ENCODE measurements around the gene LIPC.

LIPC gene

GRCh38 chr15:58441376-58442070 is 9.7 kb downstream of the LIPC start:
- no peak overlapping the region for H3K4me3 ChIP-seq (ENCODE audit: control insufficient read depth, low read depth, low read length)
- TF ChIP-seq, protein P1, sequence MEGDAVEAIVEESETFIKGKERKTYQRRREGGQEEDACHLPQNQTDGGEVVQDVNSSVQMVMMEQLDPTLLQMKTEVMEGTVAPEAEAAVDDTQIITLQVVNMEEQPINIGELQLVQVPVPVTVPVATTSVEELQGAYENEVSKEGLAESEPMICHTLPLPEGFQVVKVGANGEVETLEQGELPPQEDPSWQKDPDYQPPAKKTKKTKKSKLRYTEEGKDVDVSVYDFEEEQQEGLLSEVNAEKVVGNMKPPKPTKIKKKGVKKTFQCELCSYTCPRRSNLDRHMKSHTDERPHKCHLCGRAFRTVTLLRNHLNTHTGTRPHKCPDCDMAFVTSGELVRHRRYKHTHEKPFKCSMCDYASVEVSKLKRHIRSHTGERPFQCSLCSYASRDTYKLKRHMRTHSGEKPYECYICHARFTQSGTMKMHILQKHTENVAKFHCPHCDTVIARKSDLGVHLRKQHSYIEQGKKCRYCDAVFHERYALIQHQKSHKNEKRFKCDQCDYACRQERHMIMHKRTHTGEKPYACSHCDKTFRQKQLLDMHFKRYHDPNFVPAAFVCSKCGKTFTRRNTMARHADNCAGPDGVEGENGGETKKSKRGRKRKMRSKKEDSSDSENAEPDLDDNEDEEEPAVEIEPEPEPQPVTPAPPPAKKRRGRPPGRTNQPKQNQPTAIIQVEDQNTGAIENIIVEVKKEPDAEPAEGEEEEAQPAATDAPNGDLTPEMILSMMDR (conservative IDR thresholded peaks at IDR 0.05; ENCODE audit: control insufficient read depth, insufficient read depth, low read depth, low read length): no peak
- DNase-seq (ENCODE audit: low read depth): peak; percentile 96

- TF ChIP-seq, protein P1 (conservative IDR thresholded peaks at IDR 0.05; ENCODE audit: control insufficient read depth, insufficient read depth, low read depth, low read length): no peak
- DNase-seq (ENCODE audit: low read depth): peak; percentile 82
- H3K4me3 ChIP-seq (ENCODE audit: control insufficient read depth, low read depth, low read length): no peak overlapping the region
Measured at GRCh38 chr15:58442122-58442521, 10.3 kb downstream of the LIPC start.

- TF ChIP-seq, protein P1 (conservative IDR thresholded peaks at IDR 0.05; ENCODE audit: control insufficient read depth, insufficient read depth, low read depth, low read length): no peak
- peak; percentile 35 for DNase-seq (ENCODE audit: low read depth)
- H3K4me3 ChIP-seq (ENCODE audit: control insufficient read depth, low read depth, low read length): no peak overlapping the region
Measured at GRCh38 chr15:58443308-58443707, 11.5 kb downstream of the LIPC start.

- DNase-seq (ENCODE audit: low read depth): no peak
- TF ChIP-seq, protein P1 (conservative IDR thresholded peaks at IDR 0.05; ENCODE audit: control insufficient read depth, insufficient read depth, low read depth, low read length): no peak
- no peak overlapping the region for H3K4me3 ChIP-seq (ENCODE audit: control insufficient read depth, low read depth, low read length)
Measured at GRCh38 chr15:58444056-58444455, 12.3 kb downstream of the LIPC start.

DNA sequence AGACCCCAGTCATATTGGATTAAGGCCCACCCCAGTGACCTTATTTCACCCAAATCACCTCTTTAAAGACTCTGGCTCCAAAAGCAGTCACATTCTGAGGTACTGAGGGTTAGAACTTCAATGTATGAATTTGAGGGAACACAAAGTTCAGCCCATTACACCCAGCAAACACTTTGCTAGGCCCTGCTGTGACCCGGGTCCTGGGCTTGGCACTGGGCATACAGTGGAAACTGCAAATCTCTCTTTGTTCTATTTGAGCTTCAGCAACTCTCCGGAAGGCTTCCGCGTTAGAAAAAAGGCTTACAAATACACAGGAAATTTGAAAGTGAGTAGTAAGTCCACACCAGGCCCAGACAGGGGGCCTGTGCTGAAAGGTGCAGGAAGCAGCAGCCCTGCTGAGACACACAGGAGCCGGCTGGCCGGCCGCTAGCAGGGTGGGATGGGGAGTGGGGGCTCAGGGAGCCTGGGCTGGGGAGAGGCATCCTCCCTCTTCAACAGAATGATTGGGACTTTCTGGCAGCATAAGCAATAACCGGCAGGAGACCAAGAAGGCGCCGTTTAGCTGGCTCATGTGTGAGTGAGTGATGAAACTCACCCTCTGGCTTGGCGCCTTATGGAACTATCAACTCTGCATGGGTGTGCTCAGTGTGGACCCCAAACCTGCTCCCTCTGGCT is 13.0 kb downstream of the LIPC start:
- TF ChIP-seq, protein P1 (conservative IDR thresholded peaks at IDR 0.05; ENCODE audit: control insufficient read depth, insufficient read depth, low read depth, low read length): no peak
- DNase-seq (ENCODE audit: low read depth): peak; percentile 34
- H3K4me3 ChIP-seq (ENCODE audit: control insufficient read depth, low read depth, low read length): no peak overlapping the region

DNA sequence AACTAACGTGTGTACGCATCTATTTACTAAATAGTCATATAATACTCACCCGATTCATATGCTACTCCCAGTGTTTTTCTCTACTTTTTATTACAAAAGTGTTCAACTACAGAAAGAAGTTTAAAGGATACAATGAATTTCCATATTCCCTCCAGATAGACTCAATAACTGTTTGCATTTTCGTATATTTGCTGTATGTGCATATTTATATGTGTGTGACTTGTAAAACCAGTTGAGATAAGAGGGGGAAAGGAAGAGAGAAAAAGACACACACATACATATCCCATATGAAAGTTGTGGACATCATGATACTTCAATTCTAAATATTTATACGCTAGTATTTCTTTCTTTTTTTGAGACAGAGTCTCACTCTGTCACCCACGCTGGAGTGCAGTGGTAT is 14.1 kb downstream of the LIPC start:
- no peak for DNase-seq (ENCODE audit: low read depth)
- TF ChIP-seq, protein P1 (conservative IDR thresholded peaks at IDR 0.05; ENCODE audit: control insufficient read depth, insufficient read depth, low read depth, low read length): no peak
- H3K4me3 ChIP-seq (ENCODE audit: control insufficient read depth, low read depth, low read length): no peak overlapping the region

Measured in fibroblast of mammary gland (primary cell).